HG03565 (cell line): ENCODE data around the gene RNF40.

ENCODE experiments used
- ATAC-seq: cut with Tn5 transposase; IDR thresholded peaks from one replicate; pipeline ENCODE4 v1.9.1; 2021; ENCODE audit warnings: mild to moderate bottlenecking, moderate library complexity; ENCODE audit not compliant: unreplicated experiment

RNF40 gene

DNA sequence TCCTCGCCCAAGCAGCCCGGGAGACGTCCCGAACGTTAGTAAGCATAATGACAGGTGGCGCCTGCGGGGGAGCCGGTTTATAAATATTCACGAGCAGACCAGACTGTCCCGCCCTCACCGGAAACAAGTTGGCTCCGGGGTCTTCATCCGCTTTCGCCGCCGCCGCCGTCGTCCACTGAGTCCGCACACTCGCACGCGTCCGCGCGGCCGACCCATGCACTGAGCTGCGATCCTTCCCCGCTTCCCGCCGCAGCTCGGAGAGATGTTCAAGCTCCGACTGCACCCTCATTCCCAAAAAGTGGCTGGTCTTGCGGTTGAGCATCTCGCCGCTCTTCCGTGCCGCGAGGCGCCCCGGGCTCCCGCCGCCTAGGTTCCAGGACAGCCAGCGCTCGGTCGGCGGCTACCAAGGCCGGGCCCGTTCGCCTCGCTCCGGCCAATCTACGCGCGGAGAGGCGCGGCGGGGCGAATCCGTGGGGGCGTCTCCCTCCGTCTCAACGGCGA is 645 bp upstream of the RNF40 start:
- no peak for ATAC-seq

DNA sequence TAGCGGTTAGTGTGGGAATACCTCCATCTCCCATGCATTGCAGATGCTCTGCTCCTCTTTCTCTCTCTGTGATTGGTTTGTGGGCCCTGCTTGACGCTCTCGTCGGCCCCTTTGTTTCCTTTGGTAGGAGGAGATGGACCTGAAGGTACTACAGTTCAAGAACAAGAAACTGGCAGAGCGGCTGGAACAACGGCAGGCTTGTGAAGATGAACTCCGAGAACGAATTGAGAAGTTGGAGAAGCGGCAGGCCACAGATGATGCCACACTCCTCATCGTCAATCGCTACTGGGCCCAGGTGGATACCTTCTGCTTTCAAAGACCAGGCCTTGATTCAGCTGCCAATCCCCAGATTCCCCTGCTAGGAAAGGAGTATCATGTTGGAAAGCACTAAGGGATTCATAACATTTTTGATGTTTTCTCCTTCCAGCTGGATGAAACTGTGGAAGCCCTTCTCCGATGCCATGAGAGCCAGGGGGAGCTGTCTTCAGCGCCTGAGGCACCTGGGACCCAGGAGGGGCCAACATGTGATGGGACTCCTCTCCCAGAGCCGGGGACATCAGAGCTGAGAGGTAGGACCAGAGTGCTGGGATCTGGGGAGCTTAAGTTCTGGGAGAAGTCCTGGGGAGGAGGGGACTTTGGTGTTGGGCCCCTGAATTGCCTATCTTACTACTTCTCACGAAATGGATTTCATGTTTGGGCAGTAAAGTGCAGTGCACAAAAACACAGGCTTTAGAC is 1.0 kb downstream of the RNF40 start:
- ATAC-seq, result no peak

DNA sequence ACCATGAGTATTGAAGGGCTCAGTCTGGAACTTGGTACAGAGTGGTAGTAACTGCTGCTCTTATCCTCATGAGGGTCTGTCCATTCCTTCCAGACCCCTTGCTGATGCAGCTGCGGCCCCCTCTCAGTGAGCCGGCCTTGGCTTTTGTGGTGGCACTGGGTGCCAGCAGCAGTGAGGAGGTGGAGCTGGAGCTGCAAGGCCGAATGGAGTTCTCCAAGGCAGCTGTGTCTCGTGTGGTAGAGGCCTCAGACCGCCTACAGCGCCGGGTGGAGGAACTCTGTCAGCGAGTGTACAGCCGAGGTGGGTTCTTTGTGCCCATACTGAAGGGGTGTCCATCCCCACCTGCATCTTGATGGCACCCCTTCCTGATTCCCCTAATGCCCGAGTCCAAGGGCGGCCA is 2.0 kb downstream of the RNF40 start:
- ATAC-seq, result no peak

DNA sequence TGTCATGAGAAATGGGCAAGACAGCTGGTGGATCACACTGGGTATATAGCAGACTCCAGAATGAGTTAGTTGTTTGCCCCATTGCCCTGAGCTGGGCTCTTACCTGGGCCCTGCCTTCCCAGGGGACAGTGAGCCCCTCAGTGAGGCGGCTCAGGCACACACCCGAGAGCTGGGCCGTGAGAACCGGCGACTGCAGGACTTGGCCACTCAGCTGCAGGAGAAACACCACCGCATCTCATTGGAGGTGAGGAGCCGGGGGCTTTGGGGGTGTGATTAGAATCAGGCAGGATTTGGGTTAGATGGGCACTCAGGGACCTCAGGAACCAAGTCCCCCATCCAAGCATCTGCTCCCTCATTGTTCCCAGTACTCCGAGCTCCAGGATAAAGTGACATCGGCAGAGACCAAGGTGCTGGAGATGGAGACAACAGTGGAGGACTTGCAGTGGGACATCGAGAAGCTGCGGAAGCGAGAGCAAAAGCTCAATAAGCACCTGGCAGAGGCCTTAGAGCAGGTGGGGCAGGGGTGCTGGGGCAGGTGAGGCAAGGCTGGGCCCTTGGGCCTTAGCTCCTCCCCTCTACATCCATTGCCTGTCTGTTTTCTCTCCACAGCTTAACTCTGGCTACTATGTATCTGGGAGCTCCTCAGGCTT is 2.8 kb downstream of the RNF40 start:
- no peak for ATAC-seq

DNA sequence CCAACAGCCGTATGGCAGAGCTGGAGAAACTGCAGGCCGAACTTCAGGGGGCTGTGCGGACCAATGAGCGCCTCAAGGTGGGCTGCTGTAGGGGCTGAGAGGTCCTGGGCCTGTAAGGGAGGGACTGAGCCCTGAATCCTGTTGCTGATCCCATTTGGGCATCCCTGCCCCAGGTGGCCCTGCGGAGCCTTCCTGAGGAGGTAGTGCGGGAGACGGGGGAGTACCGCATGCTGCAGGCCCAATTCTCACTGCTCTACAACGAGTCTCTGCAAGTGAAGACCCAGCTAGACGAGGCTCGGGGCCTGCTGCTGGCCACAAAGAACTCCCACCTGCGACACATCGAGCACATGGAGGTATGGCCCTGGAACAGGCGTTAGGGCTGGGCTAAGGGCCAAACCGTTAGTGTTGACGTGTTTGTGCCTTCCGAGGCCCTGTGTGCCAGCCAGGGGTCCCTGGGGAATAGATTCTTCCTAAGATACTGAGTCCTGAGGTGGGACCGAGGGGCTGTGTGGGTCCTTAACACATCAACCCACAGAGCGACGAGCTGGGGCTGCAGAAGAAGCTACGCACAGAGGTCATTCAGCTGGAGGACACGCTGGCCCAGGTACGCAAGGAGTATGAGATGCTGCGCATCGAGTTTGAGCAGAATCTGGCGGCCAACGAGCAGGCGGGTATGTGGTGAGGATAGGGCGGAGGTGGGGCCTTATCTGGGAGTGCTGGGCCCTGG is 4.2 kb downstream of the RNF40 start:
- ATAC-seq, result no peak

GRCh38 chr16:30766933-30767284 is 4.8 kb downstream of the RNF40 start:
- no peak for ATAC-seq

DNA sequence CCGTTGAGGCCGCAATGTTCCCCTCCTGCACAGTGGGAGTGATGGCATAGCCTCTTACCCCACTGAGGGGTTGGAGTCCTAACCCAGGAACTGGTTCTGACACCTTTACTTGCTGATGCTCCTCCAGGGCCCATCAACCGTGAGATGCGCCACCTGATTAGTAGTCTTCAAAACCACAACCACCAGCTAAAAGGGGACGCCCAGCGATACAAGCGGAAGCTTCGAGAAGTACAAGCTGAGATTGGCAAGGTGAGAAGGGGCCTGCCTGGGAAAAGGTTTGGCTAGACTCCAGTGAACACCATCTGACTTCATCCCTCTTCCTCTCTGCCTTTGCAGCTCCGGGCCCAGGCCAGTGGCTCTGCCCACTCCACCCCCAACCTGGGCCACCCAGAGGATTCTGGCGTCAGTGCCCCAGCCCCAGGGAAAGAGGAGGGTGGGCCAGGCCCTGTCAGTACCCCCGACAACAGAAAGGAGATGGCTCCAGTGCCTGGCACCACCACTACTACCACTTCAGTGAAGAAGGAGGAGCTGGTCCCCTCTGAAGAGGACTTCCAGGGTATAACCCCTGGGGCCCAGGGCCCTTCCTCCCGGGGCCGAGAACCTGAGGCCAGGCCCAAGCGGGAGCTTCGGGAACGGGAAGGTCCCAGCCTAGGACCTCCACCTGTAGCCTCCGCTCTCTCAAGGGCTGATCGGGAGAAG is 5.8 kb downstream of the RNF40 start:
- ATAC-seq, result no peak

GRCh38 chr16:30768583-30769181 is 6.6 kb downstream of the RNF40 start:
- no peak for ATAC-seq

- ATAC-seq, result no peak
Observed at GRCh38 chr16:30769379-30770089, 7.4 kb downstream of the RNF40 start.

- ATAC-seq, result no peak
Observed at GRCh38 chr16:30771726-30772125, 9.6 kb downstream of the RNF40 start.

- no peak for ATAC-seq
Observed at GRCh38 chr16:30773826-30774225, 11.7 kb downstream of the RNF40 start.

GRCh38 chr16:30774367-30775130 is 12.4 kb downstream of the RNF40 start:
- no peak for ATAC-seq

- ATAC-seq, result no peak
Observed at GRCh38 chr16:30775131-30775391, 12.9 kb downstream of the RNF40 start.

- ATAC-seq, result no peak
Observed at GRCh38 chr16:30775392-30776188, 13.5 kb downstream of the RNF40 start.

- no peak for ATAC-seq
Observed at GRCh38 chr16:30777591-30778297, 15.6 kb downstream of the RNF40 start.

GRCh38 chr16:30778549-30779244 is 16.6 kb downstream of the RNF40 start:
- no peak for ATAC-seq

- ATAC-seq, result no peak
Observed at GRCh38 chr16:30779596-30779995, 17.5 kb downstream of the RNF40 start.

- ATAC-seq, result no peak
Observed at GRCh38 chr16:30780021-30780420, 17.9 kb downstream of the RNF40 start.
